ENCODE measurements around the gene NSMF.

NSMF gene

GRCh38 chr9:137498720-137499150 lies 39.6 kb upstream of the NSMF start:
- no peak overlapping the region for H3K4me3 Mint-ChIP-seq
- DNase-seq, result no peak
- H3K4me1 Mint-ChIP-seq, result no peaks in the 10 kb centered on the region
- TF ChIP-seq, protein P1, sequence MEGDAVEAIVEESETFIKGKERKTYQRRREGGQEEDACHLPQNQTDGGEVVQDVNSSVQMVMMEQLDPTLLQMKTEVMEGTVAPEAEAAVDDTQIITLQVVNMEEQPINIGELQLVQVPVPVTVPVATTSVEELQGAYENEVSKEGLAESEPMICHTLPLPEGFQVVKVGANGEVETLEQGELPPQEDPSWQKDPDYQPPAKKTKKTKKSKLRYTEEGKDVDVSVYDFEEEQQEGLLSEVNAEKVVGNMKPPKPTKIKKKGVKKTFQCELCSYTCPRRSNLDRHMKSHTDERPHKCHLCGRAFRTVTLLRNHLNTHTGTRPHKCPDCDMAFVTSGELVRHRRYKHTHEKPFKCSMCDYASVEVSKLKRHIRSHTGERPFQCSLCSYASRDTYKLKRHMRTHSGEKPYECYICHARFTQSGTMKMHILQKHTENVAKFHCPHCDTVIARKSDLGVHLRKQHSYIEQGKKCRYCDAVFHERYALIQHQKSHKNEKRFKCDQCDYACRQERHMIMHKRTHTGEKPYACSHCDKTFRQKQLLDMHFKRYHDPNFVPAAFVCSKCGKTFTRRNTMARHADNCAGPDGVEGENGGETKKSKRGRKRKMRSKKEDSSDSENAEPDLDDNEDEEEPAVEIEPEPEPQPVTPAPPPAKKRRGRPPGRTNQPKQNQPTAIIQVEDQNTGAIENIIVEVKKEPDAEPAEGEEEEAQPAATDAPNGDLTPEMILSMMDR (IDR thresholded peaks at IDR 0.05), result no peak
- peaks cover 36% of the 10 kb centered on the region for H3K9me3 Mint-ChIP-seq
- peaks cover 23% of the 10 kb centered on the region for H3K27me3 Mint-ChIP-seq (ENCODE audit: low read depth, poor library complexity)
- H3K36me3 Mint-ChIP-seq (ENCODE audit: low read depth), result peaks cover 19% of the 10 kb centered on the region
- H3K27ac Mint-ChIP-seq, result no peak overlapping the region

DNA sequence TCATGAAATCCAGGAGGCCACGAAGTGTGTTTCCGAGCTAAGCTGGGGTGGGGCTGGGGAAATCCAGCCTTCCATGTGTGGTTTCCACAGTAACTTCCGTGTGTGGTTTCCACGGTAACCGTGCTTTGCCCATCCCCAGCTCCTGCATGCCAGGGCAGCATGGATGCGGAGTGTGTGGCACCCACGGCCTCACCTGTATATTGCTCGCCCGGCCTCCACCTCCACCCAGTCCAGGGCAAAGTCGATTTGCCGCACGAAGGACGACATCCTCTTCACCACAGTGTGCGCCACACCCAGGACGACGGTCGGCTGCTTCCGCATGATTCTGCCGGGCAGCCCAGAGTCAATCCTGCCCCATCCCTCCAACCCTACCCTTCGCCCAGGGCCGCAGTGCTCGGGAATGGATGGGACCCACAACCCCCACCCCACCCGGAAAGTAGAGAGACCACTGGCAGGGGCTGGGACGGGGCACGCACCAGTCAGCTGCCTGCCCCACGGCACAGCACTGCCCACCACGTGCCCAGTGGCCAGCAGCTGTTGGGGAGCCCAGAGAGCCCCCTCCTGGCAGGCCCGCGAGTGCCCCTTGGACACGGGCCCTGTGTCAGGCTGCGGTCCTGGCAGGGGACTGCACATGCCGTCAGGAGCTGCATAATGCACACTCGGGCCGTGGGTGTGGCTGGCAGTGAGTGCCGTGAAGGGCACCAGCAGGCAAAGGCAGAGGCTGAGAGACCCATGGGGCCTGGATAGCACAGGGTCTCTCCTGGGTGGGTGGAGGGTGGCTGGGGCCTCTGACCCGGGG lies 39.0 kb upstream of the NSMF start:
- H3K27ac Mint-ChIP-seq, result no peak overlapping the region
- H3K4me1 Mint-ChIP-seq, result no peaks in the 10 kb centered on the region
- no peak for DNase-seq
- H3K27me3 Mint-ChIP-seq (ENCODE audit: low read depth, poor library complexity), result peaks cover 16% of the 10 kb centered on the region
- no peak overlapping the region for H3K4me3 Mint-ChIP-seq
- peaks cover 19% of the 10 kb centered on the region for H3K36me3 Mint-ChIP-seq (ENCODE audit: low read depth)
- H3K9me3 Mint-ChIP-seq, result peaks cover 32% of the 10 kb centered on the region
- TF ChIP-seq, protein P1 (IDR thresholded peaks at IDR 0.05), result no peak

DNA sequence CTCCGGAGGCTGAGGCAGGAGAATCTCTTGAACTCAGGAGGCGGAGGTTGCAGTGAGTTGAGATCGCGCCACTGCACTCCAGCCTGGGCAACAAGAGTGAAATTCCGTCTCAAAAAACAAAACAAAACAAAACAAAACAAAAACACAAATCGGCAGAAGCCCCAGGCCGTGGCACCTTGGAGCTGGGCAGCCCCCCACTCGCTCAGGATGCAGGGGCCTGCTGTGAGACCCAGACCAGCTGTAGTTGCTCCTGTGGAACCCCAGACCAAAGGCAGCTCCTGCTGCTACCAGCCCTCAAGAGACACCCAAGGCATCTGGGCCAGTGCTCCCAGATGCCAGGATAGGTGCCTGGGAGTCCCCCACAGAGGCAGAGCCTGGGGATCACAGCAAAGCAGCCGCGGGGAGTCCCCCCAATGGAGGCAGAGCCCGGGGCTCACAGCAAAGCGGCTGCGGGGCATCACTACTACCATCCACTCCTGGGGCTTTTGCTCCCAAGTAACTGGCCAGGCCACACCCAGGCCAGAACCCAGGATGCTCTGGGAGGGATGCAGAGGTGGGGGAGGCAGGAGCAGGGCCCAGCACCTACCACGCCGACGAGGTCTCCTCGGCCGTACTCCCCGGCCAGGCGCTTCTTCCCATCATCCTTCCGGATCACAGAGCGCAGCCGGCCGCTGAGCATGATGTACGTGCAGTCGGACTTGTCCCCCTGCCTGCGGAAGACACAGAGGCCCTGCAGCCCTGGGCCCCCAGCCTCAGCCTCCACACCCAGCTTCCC lies 37.7 kb upstream of the NSMF start:
- H3K27me3 Mint-ChIP-seq (ENCODE audit: low read depth, poor library complexity), result peaks cover 4% of the 10 kb centered on the region
- peaks cover 3% of the 10 kb centered on the region for H3K4me1 Mint-ChIP-seq
- TF ChIP-seq, protein P1 (IDR thresholded peaks at IDR 0.05), result no peak
- no peak for DNase-seq
- H3K9me3 Mint-ChIP-seq, result peaks cover 23% of the 10 kb centered on the region
- H3K4me3 Mint-ChIP-seq, result no peak overlapping the region
- H3K36me3 Mint-ChIP-seq (ENCODE audit: low read depth), result peaks cover 7% of the 10 kb centered on the region
- H3K27ac Mint-ChIP-seq, result no peak overlapping the region

DNA sequence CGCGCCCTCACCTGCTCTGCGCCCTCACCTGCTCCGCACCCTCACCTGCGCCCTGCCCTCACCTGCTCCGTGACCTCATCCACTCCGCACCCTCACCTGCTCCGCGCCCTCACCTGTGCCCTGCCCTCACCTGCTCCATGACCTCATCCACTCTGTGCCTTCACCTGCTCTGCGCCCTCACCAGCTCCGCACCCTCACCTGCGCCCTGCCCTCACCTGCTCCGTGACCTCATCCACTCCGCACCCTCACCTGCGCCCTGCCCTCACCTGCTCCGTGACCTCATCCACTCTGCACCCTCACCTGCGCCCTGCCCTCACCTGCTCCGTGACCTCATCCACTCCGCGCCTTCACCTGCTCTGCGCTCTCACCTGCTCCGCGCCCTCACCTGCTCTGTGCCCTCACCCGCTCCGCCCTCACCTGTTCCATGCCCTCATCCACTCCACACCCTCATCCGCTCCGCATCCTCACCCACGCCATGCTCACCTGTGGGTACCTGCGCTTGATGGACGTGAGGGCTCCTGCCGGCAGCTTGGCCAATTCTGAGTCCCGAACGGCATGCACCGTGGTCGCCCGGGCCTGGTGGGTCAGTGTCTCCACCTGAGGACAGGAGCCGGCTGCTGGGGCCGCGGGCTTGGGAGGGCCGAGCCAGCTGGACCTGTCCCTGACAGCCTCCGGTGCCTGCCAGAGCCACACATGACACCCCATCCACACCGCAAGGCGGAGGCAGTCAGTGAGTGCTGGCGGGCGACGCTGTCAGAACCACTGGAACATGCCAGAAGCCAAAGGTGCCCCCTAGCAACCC lies 35.6 kb upstream of the NSMF start:
- H3K9me3 Mint-ChIP-seq, result peaks cover 20% of the 10 kb centered on the region
- H3K36me3 Mint-ChIP-seq (ENCODE audit: low read depth), result peaks cover 5% of the 10 kb centered on the region
- H3K27ac Mint-ChIP-seq, result no peak overlapping the region
- TF ChIP-seq, protein P1 (IDR thresholded peaks at IDR 0.05), result no peak
- DNase-seq, result no peak
- H3K4me3 Mint-ChIP-seq, result no peak overlapping the region
- peaks cover 23% of the 10 kb centered on the region for H3K4me1 Mint-ChIP-seq
- peaks cover 6% of the 10 kb centered on the region for H3K27me3 Mint-ChIP-seq (ENCODE audit: low read depth, poor library complexity)

GRCh38 chr9:137494104-137494544 lies 35.0 kb upstream of the NSMF start:
- Mint-ChIP-seq H3K4me3 (no peak overlapping the region), H3K27me3 (ENCODE audit: low read depth, poor library complexity) (peaks cover 6% of the 10 kb centered on the region), H3K27ac (peak overlapping the region; percentile 80), H3K36me3 (ENCODE audit: low read depth) (peaks cover 3% of the 10 kb centered on the region), H3K9me3 (peaks cover 18% of the 10 kb centered on the region), H3K4me1 (peaks cover 28% of the 10 kb centered on the region)
- no peak for DNase-seq
- TF ChIP-seq, protein P1 (IDR thresholded peaks at IDR 0.05), result no peak
